Omental fat pad (tissue), 4 donors: Measurements from ENCODE around the gene PGM5. TPM values are rescaled to one million over a fixed set of nuclear protein-coding genes. Genes with fewer than 3 reads are reported as not detected.

Experiments used
- ATAC-seq: fragments of 150-250 bp; one replicate; pipeline ENCODE4 v1.9.1; 2016; ENCODE audit warnings: mild to moderate bottlenecking, moderate library complexity; ENCODE audit not compliant: low FRiP score
- DNase-seq: peaks from one replicate; pipeline ENCODE4 v3.0.0-alpha.2; 2019; ENCODE audit warnings: low spot score
- total RNA-seq, 4 donors: library from RNA; depleted of rRNA; stranded (reverse); fragments of >200 nt; gene quantifications; one replicate each; pipeline ENCODE4 v1.1.0, GENCODE V29; 2016
- TF ChIP-seq, protein P1 (sequence below), 3 donors: fragments of 450-650 bp; IDR thresholded peaks; one replicate each; pipeline ENCODE4 v1.5.1; 2016 to 2017; ENCODE audit warnings: antibody characterized with exemption in 3 of 3, mild to moderate bottlenecking in 3 of 3, moderate library complexity in 2 of 3

Gene PGM5
- total RNA-seq, 4 donors from 2014 or later = 18.1 to 63.7 (median 26.3) TPM

DNA sequence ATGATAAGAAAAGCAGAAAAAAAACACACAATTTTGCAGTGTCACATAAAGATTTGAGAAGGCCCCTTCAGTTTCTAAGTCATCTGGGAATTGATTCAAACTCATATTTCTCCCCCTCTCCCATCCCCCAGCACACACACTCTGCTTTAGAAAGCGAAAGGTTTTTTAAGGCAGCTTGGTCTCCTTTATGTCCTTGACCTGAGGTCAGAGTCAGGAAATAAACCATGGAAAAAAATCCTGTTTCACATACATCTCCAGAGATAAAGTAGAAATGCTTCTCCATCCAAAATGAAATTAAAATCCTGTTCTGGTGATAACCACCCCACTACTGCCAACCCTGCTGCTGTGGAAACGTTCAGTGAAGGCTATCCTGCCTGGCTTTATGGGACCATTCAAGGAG, 131.7 kb downstream of the PGM5 start:
- DNase-seq (no peak), ATAC-seq (no peak)
- TF ChIP-seq, protein P1, sequence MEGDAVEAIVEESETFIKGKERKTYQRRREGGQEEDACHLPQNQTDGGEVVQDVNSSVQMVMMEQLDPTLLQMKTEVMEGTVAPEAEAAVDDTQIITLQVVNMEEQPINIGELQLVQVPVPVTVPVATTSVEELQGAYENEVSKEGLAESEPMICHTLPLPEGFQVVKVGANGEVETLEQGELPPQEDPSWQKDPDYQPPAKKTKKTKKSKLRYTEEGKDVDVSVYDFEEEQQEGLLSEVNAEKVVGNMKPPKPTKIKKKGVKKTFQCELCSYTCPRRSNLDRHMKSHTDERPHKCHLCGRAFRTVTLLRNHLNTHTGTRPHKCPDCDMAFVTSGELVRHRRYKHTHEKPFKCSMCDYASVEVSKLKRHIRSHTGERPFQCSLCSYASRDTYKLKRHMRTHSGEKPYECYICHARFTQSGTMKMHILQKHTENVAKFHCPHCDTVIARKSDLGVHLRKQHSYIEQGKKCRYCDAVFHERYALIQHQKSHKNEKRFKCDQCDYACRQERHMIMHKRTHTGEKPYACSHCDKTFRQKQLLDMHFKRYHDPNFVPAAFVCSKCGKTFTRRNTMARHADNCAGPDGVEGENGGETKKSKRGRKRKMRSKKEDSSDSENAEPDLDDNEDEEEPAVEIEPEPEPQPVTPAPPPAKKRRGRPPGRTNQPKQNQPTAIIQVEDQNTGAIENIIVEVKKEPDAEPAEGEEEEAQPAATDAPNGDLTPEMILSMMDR (IDR thresholded peaks at IDR 0.05) = no peak

DNA sequence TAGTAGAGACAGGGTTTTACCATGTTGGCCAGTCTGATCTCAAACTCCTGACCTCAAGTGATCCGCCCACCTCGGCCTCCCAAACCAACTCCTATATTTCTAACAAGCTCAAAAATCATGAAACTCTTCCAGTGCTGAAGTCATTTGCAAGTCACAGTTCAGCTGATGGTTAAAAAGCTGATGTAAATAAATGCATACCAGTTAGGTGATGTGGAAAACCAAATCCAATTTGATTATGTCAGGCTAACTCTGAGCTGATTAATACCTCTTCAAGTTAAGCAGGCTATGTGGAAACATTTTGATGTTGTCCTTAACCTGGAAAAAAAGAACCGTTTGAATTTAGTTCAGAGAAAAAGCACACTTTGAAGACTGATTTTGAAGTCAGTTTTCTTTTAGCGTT, 133.2 kb downstream of the PGM5 start:
- TF ChIP-seq, protein P1 (IDR thresholded peaks at IDR 0.05) = no peak
- DNase-seq = no peak
- ATAC-seq = no peak

- TF ChIP-seq, protein P1 (IDR thresholded peaks at IDR 0.05) = no peak
- DNase-seq (no peak), ATAC-seq (no peak)
Observed at GRCh38 chr9:68492806-68493205, 136.4 kb downstream of the PGM5 start.

GRCh38 chr9:68493541-68493940, 137.1 kb downstream of the PGM5 start:
- no peak for DNase-seq
- ATAC-seq = no peak
- TF ChIP-seq, protein P1 (IDR thresholded peaks at IDR 0.05) = no peak

GRCh38 chr9:68493958-68494577, 137.7 kb downstream of the PGM5 start:
- no peak for DNase-seq
- TF ChIP-seq, protein P1 (IDR thresholded peaks at IDR 0.05) = no peak
- no peak for ATAC-seq

DNA sequence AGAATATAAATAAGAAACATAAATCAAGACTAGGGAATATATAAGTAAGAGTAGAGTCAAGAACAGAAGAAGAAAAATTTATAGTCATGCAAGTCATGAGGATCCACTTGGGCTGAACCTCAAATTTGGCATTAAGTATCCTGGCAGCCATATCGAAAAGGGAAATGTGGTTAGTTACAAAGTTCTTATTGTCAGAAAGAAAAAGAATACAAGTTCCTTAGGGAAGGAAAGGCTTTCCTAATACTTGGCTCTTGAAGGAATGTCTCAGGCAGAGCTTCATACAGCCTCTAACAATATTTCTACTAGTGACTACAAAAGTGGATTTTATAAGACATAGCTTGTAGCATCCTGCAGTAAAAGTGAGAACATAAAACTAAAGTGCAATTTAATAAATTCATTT, 138.8 kb downstream of the PGM5 start:
- DNase-seq = no peak
- TF ChIP-seq, protein P1 (IDR thresholded peaks at IDR 0.05) = no peak
- no peak for ATAC-seq

DNA sequence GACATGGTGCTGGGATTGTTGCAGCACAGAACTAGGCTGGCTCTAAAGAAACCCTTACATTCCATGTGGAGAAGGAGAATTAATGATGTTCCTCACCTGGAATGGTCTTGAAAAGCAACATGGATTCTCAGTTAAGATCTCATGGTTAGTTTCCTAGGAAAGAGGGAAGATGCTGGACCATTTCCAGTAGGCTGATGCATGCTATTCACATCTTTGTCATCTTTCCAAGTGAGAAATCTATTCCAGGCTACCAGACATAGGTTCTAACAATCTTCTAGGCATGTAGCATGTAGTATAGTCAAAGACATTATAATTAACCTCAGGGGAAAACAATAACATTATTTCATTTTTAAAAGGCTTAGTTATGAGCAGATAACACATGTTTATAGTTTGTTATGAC, 139.9 kb downstream of the PGM5 start:
- ATAC-seq = no peak
- TF ChIP-seq, protein P1 (IDR thresholded peaks at IDR 0.05) = no peak

More for the DNA sequence above, 139.9 kb downstream of the PGM5 start:
- DNase-seq = no peak
